ENCODE results near the gene FAXC. TPM values are rescaled to one million over a fixed set of nuclear protein-coding genes. Genes with fewer than 3 reads are reported as not detected.
"Not testable (repeated sequence)": the region's sequence is repeated elsewhere in the genome, so short reads cannot be mapped to it uniquely, and the experiment has no call there.

FAXC gene
- total and polyA plus RNA-seq, 9 donors = 1.2 to 4.8 (median 2.5) TPM

DNA sequence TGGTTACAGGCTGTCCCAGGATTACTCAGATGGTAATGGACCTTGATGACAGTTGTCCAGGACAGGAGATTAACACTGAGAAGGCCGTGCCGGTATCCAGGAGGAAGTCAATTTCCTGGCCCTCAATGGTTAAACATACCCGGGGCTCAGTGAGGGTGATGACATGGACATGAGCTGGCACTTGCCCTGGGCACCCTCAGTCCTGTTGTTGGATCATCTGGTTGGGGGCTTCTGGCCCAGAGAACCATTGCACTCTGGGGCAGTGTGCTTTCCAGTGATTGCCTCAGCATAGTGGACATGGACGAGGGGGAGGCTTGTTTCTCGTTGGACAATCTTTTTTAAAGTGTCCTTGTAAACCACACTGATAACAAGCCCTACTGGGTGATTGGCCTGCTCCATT, 84.0 kb downstream of the FAXC start:
- not testable (repeated sequence) for DNase-seq; H3K36me3 ChIP-seq (ENCODE audit: control insufficient read depth, insufficient read depth, low read length); H3K27me3 ChIP-seq (ENCODE audit: control insufficient read depth, insufficient read depth, low read length); H3K9me3 ChIP-seq (replicated peaks; ENCODE audit: control insufficient read depth, low read depth, low read length); H3K4me1 ChIP-seq (ENCODE audit: control insufficient read depth, insufficient read depth, low read length); H3K4me3 ChIP-seq (ENCODE audit: low read length); H3K27ac ChIP-seq (ENCODE audit: low read length)
- WGBS (ENCODE audit: insufficient coverage) = 90% methylated on average over 4 of the region's 5 CpGs

DNA sequence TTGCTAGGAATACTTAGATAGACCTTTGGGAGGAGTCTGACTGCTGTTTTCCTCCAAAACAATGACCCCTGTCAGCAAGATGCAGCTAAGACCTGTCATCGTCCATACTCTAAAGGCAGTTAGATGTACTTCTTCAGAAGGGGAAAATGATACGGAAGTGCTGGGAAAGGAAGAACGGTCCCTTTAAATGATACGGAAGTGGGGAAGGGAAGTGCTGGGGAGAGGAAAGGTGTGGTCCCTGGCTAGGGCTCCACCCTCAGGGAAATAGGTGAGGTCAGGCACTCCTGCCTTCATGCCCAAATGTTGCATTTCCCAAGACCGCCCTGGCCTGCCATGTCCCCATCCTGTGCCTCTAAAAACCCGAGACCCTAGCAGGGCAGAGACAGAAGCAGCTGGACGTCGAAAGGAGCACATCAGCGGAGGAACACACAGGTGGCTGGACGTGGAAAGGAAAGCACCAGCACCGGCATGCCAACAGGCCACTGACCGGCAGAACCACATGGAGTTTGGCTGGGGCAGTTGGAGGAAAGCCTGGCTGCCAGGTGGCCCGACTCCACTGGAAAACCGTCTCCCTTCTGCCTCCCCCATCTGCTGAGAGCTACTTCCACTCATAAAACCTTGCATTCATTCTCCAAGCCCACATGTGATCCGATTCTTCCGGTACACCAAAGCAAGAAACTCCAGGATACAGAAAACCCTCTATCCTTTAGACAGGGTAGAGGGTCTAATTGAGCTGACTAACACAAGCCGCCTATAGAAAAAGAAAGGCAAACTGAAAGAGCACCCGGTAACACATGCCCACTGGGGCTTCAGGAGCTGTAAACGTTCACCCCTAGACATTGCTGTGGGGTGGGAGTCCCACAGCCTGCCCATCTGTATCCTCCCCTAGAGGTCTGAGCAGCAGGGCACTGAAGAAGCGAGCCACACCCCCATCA, 94.6 kb downstream of the FAXC start:
- Histone ChIP-seq H3K27ac (ENCODE audit: low read length) (no peak overlapping the region), H3K9me3 (replicated peaks; ENCODE audit: control insufficient read depth, low read depth, low read length) (no peaks in the 10 kb centered on the region), H3K4me1 (ENCODE audit: control insufficient read depth, insufficient read depth, low read length) (no peaks in the 10 kb centered on the region), H3K27me3 (ENCODE audit: control insufficient read depth, insufficient read depth, low read length) (peaks cover 4% of the 10 kb centered on the region), H3K36me3 (ENCODE audit: control insufficient read depth, insufficient read depth, low read length) (no peaks in the 10 kb centered on the region), H3K4me3 (ENCODE audit: low read length) (no peak overlapping the region)
- DNase-seq = no peak
- 72% methylated on average over 15 of the region's 20 CpGs for WGBS (ENCODE audit: insufficient coverage)

DNA sequence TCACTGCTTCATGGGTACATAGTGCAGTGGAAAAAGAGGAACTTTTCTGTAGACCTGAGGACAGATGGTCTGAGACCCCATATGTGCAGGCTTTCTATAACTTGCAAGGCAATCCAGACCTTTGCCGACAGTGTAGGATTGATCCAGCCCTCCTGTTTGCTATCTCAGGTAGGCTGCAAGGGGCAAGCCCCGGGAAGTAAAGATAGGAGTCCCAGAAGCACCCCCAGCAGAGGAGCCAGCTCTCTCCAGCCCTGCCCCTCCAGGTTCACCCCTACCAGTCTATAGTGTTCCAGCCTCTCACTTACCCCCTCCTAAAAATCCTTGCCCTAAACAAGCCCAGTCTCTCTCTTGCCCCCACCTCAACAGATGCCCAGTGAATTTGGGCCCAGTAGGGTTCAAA, 96.2 kb downstream of the FAXC start:
- Histone ChIP-seq H3K4me3 (ENCODE audit: low read length) (no peak overlapping the region), H3K27me3 (ENCODE audit: control insufficient read depth, insufficient read depth, low read length) (peaks cover 4% of the 10 kb centered on the region), H3K4me1 (ENCODE audit: control insufficient read depth, insufficient read depth, low read length) (no peaks in the 10 kb centered on the region), H3K27ac (ENCODE audit: low read length) (no peak overlapping the region), H3K36me3 (ENCODE audit: control insufficient read depth, insufficient read depth, low read length) (no peaks in the 10 kb centered on the region), H3K9me3 (replicated peaks; ENCODE audit: control insufficient read depth, low read depth, low read length) (no peaks in the 10 kb centered on the region)
- WGBS (ENCODE audit: insufficient coverage) = 100% methylated on average over 1 of the region's 2 CpGs
- DNase-seq = no peak

- no peaks in the 10 kb centered on the region for H3K9me3 ChIP-seq (replicated peaks; ENCODE audit: control insufficient read depth, low read depth, low read length)
- H3K4me1 ChIP-seq (ENCODE audit: control insufficient read depth, insufficient read depth, low read length) = no peaks in the 10 kb centered on the region
- H3K27me3 ChIP-seq (ENCODE audit: control insufficient read depth, insufficient read depth, low read length) = peaks cover 4% of the 10 kb centered on the region
- no CpG with 5 or more reads among the region's 9 CpGs for WGBS (ENCODE audit: insufficient coverage)
- DNase-seq = peak; percentile 4
- H3K4me3 ChIP-seq (ENCODE audit: low read length) = no peak overlapping the region
- no peak overlapping the region for H3K27ac ChIP-seq (ENCODE audit: low read length)
- no peaks in the 10 kb centered on the region for H3K36me3 ChIP-seq (ENCODE audit: control insufficient read depth, insufficient read depth, low read length)
Observed at GRCh38 chr6:99252421-99252820, 97.1 kb downstream of the FAXC start.

DNA sequence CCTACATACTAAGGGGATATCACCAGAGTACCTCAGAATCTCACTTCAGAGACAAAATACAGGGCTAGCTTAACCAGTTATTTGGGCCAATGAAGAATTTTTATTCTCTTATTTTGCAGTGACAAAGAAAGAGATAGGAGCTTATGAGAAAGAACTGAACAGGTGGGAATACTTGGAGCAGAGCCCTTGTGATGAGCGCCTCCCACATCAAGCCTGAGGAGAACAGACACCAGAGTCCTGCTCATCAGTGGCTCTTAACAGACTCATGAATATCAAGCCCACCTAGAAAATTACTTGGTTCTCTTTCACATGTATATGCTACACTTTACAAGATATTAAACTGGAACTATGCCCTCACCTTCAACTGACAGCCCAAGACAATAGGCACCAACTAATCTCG, 99.0 kb downstream of the FAXC start:
- peaks cover 4% of the 10 kb centered on the region for H3K27me3 ChIP-seq (ENCODE audit: control insufficient read depth, insufficient read depth, low read length)
- WGBS (ENCODE audit: insufficient coverage) = 80% methylated on average over 1 of the region's 2 CpGs
- no peaks in the 10 kb centered on the region for H3K36me3 ChIP-seq (ENCODE audit: control insufficient read depth, insufficient read depth, low read length)
- no peak overlapping the region for H3K4me3 ChIP-seq (ENCODE audit: low read length)
- no peak overlapping the region for H3K27ac ChIP-seq (ENCODE audit: low read length)
- H3K9me3 ChIP-seq (replicated peaks; ENCODE audit: control insufficient read depth, low read depth, low read length) = no peaks in the 10 kb centered on the region
- H3K4me1 ChIP-seq (ENCODE audit: control insufficient read depth, insufficient read depth, low read length) = no peaks in the 10 kb centered on the region
- no peak for DNase-seq

- H3K4me1 ChIP-seq (ENCODE audit: control insufficient read depth, insufficient read depth, low read length) = no peaks in the 10 kb centered on the region
- no peaks in the 10 kb centered on the region for H3K27me3 ChIP-seq (ENCODE audit: control insufficient read depth, insufficient read depth, low read length)
- H3K36me3 ChIP-seq (ENCODE audit: control insufficient read depth, insufficient read depth, low read length) = no peaks in the 10 kb centered on the region
- H3K9me3 ChIP-seq (replicated peaks; ENCODE audit: control insufficient read depth, low read depth, low read length) = no peaks in the 10 kb centered on the region
- no CpG with 5 or more reads among the region's 1 CpG for WGBS (ENCODE audit: insufficient coverage)
- no peak overlapping the region for H3K27ac ChIP-seq (ENCODE audit: low read length)
- DNase-seq = no peak
- H3K4me3 ChIP-seq (ENCODE audit: low read length) = no peak overlapping the region
Observed at GRCh38 chr6:99246602-99247001, 102.9 kb downstream of the FAXC start.

- Histone ChIP-seq H3K4me1 (ENCODE audit: control insufficient read depth, insufficient read depth, low read length) (no peaks in the 10 kb centered on the region), H3K9me3 (replicated peaks; ENCODE audit: control insufficient read depth, low read depth, low read length) (no peaks in the 10 kb centered on the region), H3K36me3 (ENCODE audit: control insufficient read depth, insufficient read depth, low read length) (no peaks in the 10 kb centered on the region), H3K27me3 (ENCODE audit: control insufficient read depth, insufficient read depth, low read length) (no peaks in the 10 kb centered on the region), H3K27ac (ENCODE audit: low read length) (no peak overlapping the region), H3K4me3 (ENCODE audit: low read length) (no peak overlapping the region)
- WGBS (ENCODE audit: insufficient coverage) = 27% methylated on average over 5 of the region's 5 CpGs
- peak; percentile 8 for DNase-seq
Observed at GRCh38 chr6:99241905-99242534, 107.5 kb downstream of the FAXC start.

- Histone ChIP-seq H3K9me3 (replicated peaks; ENCODE audit: control insufficient read depth, low read depth, low read length) (no peaks in the 10 kb centered on the region), H3K4me1 (ENCODE audit: control insufficient read depth, insufficient read depth, low read length) (no peaks in the 10 kb centered on the region), H3K36me3 (ENCODE audit: control insufficient read depth, insufficient read depth, low read length) (no peaks in the 10 kb centered on the region), H3K4me3 (ENCODE audit: low read length) (no peak overlapping the region), H3K27me3 (ENCODE audit: control insufficient read depth, insufficient read depth, low read length) (no peaks in the 10 kb centered on the region), H3K27ac (ENCODE audit: low read length) (no peak overlapping the region)
- no peak for DNase-seq
- WGBS (ENCODE audit: insufficient coverage) = no CpG with 5 or more reads among the region's 3 CpGs
Observed at GRCh38 chr6:99236010-99236409, 113.5 kb downstream of the FAXC start.

- 93% methylated on average over 4 of the region's 4 CpGs for WGBS (ENCODE audit: insufficient coverage)
- no peaks in the 10 kb centered on the region for H3K36me3 ChIP-seq (ENCODE audit: control insufficient read depth, insufficient read depth, low read length)
- no peak overlapping the region for H3K27ac ChIP-seq (ENCODE audit: low read length)
- no peak overlapping the region for H3K4me3 ChIP-seq (ENCODE audit: low read length)
- peak; percentile 10 for DNase-seq
- no peaks in the 10 kb centered on the region for H3K9me3 ChIP-seq (replicated peaks; ENCODE audit: control insufficient read depth, low read depth, low read length)
- H3K27me3 ChIP-seq (ENCODE audit: control insufficient read depth, insufficient read depth, low read length) = no peaks in the 10 kb centered on the region
- no peaks in the 10 kb centered on the region for H3K4me1 ChIP-seq (ENCODE audit: control insufficient read depth, insufficient read depth, low read length)
Observed at GRCh38 chr6:99233219-99233618, 116.3 kb downstream of the FAXC start.

GRCh38 chr6:99232056-99232455, 117.4 kb downstream of the FAXC start:
- Histone ChIP-seq H3K27ac (ENCODE audit: low read length) (no peak overlapping the region), H3K4me3 (ENCODE audit: low read length) (no peak overlapping the region), H3K27me3 (ENCODE audit: control insufficient read depth, insufficient read depth, low read length) (no peaks in the 10 kb centered on the region), H3K9me3 (replicated peaks; ENCODE audit: control insufficient read depth, low read depth, low read length) (no peaks in the 10 kb centered on the region), H3K36me3 (ENCODE audit: control insufficient read depth, insufficient read depth, low read length) (no peaks in the 10 kb centered on the region), H3K4me1 (ENCODE audit: control insufficient read depth, insufficient read depth, low read length) (no peaks in the 10 kb centered on the region)
- WGBS (ENCODE audit: insufficient coverage) = 47% methylated on average over 7 of the region's 8 CpGs
- DNase-seq = no peak
